Measurements from ENCODE around the gene CFH. TPM values are rescaled to one million over a fixed set of nuclear protein-coding genes. Genes with fewer than 3 reads are reported as not detected.

Gene CFH
- total and polyA plus RNA-seq, 9 of the 15 experiments (the other 6 are each of a cell fraction or from before 2014, with no cell fraction given): 31.6 to 107 (median 48.3) TPM

DNA sequence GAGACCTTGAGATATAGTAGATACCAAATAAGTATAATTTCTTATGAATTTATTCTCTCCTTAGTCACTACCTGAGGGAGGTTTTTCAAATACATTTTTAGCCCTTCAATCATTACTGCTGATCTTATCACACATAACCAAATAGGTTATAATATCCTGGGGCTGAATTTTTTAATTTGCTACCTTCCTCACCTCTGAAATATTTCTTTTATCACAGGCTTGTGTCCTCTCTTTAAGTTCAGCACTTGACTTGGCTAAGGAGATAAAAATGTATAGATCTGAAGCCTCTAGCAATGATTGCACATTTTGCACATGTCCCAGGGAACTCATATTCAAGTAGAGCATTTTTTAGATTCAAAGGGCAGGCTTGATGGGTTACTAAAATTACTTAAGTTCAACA, 23.1 kb downstream of the CFH start (continued):
- TF ChIP-seq, protein P1, sequence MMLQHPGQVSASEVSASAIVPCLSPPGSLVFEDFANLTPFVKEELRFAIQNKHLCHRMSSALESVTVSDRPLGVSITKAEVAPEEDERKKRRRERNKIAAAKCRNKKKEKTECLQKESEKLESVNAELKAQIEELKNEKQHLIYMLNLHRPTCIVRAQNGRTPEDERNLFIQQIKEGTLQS (IDR thresholded peaks at IDR 0.05): no peak
- TF ChIP-seq, protein P1 (CRISPR knock-in tag; conservative IDR thresholded peaks at IDR 0.05): no peak
- TF ChIP-seq, protein P2, sequence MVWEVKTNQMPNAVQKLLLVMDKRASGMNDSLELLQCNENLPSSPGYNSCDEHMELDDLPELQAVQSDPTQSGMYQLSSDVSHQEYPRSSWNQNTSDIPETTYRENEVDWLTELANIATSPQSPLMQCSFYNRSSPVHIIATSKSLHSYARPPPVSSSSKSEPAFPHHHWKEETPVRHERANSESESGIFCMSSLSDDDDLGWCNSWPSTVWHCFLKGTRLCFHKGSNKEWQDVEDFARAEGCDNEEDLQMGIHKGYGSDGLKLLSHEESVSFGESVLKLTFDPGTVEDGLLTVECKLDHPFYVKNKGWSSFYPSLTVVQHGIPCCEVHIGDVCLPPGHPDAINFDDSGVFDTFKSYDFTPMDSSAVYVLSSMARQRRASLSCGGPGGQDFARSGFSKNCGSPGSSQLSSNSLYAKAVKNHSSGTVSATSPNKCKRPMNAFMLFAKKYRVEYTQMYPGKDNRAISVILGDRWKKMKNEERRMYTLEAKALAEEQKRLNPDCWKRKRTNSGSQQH (CRISPR knock-in tag; IDR thresholded peaks at IDR 0.05): no peak
- TF ChIP-seq TAF1 (IDR thresholded peaks at IDR 0.05; ENCODE audit: control insufficient read depth, extremely low read depth, insufficient read depth, low read length, severe bottlenecking): no peak
- TF ChIP-seq ZNF121 (CRISPR knock-in tag; conservative IDR thresholded peaks at IDR 0.05): no peak
- TF ChIP-seq CBX2 (IDR thresholded peaks at IDR 0.05; ENCODE audit: insufficient read depth, low read length, poor library complexity, severe bottlenecking): no peak
- no peak for TF ChIP-seq ZNF384 (IDR thresholded peaks at IDR 0.05; ENCODE audit: low read depth, low read length)
- TF ChIP-seq, protein P3, sequence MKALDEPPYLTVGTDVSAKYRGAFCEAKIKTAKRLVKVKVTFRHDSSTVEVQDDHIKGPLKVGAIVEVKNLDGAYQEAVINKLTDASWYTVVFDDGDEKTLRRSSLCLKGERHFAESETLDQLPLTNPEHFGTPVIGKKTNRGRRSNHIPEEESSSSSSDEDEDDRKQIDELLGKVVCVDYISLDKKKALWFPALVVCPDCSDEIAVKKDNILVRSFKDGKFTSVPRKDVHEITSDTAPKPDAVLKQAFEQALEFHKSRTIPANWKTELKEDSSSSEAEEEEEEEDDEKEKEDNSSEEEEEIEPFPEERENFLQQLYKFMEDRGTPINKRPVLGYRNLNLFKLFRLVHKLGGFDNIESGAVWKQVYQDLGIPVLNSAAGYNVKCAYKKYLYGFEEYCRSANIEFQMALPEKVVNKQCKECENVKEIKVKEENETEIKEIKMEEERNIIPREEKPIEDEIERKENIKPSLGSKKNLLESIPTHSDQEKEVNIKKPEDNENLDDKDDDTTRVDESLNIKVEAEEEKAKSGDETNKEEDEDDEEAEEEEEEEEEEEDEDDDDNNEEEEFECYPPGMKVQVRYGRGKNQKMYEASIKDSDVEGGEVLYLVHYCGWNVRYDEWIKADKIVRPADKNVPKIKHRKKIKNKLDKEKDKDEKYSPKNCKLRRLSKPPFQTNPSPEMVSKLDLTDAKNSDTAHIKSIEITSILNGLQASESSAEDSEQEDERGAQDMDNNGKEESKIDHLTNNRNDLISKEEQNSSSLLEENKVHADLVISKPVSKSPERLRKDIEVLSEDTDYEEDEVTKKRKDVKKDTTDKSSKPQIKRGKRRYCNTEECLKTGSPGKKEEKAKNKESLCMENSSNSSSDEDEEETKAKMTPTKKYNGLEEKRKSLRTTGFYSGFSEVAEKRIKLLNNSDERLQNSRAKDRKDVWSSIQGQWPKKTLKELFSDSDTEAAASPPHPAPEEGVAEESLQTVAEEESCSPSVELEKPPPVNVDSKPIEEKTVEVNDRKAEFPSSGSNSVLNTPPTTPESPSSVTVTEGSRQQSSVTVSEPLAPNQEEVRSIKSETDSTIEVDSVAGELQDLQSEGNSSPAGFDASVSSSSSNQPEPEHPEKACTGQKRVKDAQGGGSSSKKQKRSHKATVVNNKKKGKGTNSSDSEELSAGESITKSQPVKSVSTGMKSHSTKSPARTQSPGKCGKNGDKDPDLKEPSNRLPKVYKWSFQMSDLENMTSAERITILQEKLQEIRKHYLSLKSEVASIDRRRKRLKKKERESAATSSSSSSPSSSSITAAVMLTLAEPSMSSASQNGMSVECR (CRISPR knock-in tag; IDR thresholded peaks at IDR 0.05): no peak
- no peak for TF ChIP-seq SFPQ (IDR thresholded peaks at IDR 0.05; ENCODE audit: low read depth, low read length)
- TF ChIP-seq HOMEZ (CRISPR knock-in tag; IDR thresholded peaks at IDR 0.05): no peak
- TF ChIP-seq ZBTB7A (IDR thresholded peaks at IDR 0.05; ENCODE audit: borderline replicate concordance, control insufficient read depth, low read depth, low read length): no peak
- no peak for TF ChIP-seq NR2F6 (CRISPR knock-in tag; IDR thresholded peaks at IDR 0.05)

All from K562 (cell line).